ENCODE data around the gene LRCH1.

DNA sequence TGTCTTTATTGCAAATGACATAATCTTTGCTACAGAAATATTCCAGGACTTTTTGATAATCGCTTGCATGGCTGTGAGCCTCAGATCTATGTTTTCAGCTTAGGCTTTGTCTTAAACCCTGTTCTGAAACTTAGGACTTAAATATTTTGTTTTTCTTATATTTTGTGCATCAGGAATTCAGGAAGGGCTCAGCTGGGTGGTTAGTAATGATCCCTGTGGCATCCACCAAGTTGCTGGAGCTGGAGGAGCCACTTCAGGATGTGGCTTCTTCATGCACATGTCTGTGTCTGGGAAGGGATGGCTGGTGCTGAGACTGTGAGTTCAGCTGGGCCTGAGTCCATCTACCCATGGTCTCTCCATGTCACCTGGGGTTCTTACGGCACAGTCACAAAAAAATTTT lies 48.9 kb upstream of the LRCH1 start:
- TF ChIP-seq, protein P1, sequence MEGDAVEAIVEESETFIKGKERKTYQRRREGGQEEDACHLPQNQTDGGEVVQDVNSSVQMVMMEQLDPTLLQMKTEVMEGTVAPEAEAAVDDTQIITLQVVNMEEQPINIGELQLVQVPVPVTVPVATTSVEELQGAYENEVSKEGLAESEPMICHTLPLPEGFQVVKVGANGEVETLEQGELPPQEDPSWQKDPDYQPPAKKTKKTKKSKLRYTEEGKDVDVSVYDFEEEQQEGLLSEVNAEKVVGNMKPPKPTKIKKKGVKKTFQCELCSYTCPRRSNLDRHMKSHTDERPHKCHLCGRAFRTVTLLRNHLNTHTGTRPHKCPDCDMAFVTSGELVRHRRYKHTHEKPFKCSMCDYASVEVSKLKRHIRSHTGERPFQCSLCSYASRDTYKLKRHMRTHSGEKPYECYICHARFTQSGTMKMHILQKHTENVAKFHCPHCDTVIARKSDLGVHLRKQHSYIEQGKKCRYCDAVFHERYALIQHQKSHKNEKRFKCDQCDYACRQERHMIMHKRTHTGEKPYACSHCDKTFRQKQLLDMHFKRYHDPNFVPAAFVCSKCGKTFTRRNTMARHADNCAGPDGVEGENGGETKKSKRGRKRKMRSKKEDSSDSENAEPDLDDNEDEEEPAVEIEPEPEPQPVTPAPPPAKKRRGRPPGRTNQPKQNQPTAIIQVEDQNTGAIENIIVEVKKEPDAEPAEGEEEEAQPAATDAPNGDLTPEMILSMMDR (conservative IDR thresholded peaks at IDR 0.05; ENCODE audit: low read length) = no peak
- no peak for TF ChIP-seq EZH2phosphoT487 (IDR thresholded peaks at IDR 0.05; ENCODE audit: borderline replicate concordance, low read depth, low read length)
